Measurements from ENCODE around the gene ZPBP.

- no peak for TF ChIP-seq CTCF (IDR thresholded peaks at IDR 0.05)
- no peak for TF ChIP-seq POLR2A (IDR thresholded peaks at IDR 0.05)
These were observed 165.4 kb downstream of the ZPBP start for GRCh38 chr7:49927631-49928030.

Data from right lobe of liver (tissue), 4 donors.